Tibial nerve (tissue), 4 donors: Measurements from ENCODE around the gene PKN2. TPM values are rescaled to one million over a fixed set of nuclear protein-coding genes. Genes with fewer than 3 reads are reported as not detected.

Source experiments
- DNase-seq, 2 donors: peaks; one replicate each; pipeline ENCODE4 v3.0.0-alpha.2; 2019; ENCODE audit warnings: low spot score in 2 of 2
- H3K27ac ChIP-seq, 4 donors: fragments of 200-600 bp; sonication (generic) in 3 of 4; one replicate each; pipeline ENCODE4 v1.5.1; 2017 to 2019; ENCODE audit warnings: mild to moderate bottlenecking in 1 of 4
- H3K27me3 ChIP-seq, 2 donors: fragments of 200-600 bp; sonication (generic) in 1 of 2; one replicate each; pipeline versions ENCODE4 v1.5.1 to v1.6.0; 2017 to 2019
- H3K36me3 ChIP-seq, 3 donors: fragments of 200-600 bp; sonication (generic); one replicate each; pipeline ENCODE4 v1.5.1; 2018 to 2019
- H3K4me1 ChIP-seq, 4 donors: fragments of 200-600 bp; sonication (generic) in 3 of 4; one replicate each; pipeline ENCODE4 v1.5.1; 2017 to 2019
- H3K4me3 ChIP-seq, 4 donors: fragments of 200-600 bp; sonication (generic) in 3 of 4; one replicate each; pipeline ENCODE4 v1.5.1; 2017 to 2019; ENCODE audit warnings: mild to moderate bottlenecking in 1 of 4, moderate library complexity in 1 of 4
- H3K9me3 ChIP-seq, 4 donors: fragments of 200-600 bp; sonication (generic) in 3 of 4; one replicate each; pipeline ENCODE4 v1.5.1; 2017 to 2019
- CTCF ChIP-seq, 5 experiments: fragments of 200-600 bp in 3 of 5; fragments of 450-650 bp in 2 of 5; sonication (generic) in 3 of 5; IDR thresholded peaks; one replicate each; pipeline ENCODE4 v1.5.1; 2016 to 2019; ENCODE audit warnings: antibody characterized with exemption in 5 of 5, mild to moderate bottlenecking in 3 of 5, moderate library complexity in 2 of 5
- EP300 ChIP-seq, 2 donors: sonication (generic); formaldehyde crosslinking; IDR thresholded peaks; one replicate each; pipeline ENCODE4 v1.6.1; 2017; ENCODE audit warnings: antibody characterized with exemption in 2 of 2, mild to moderate bottlenecking in 1 of 2
- POLR2A ChIP-seq, 2 donors: fragments of 450-650 bp; IDR thresholded peaks; one replicate each; pipeline ENCODE4 v1.6.1; 2017; ENCODE audit warnings: antibody characterized with exemption in 2 of 2, mild to moderate bottlenecking in 2 of 2, moderate library complexity in 2 of 2
- WGBS, 2 donors: methylation state at CpG; one replicate each; pipeline ENCODE4 v1.1.5; 2018; 5-methylcytosine and 5-hydroxymethylcytosine counted together
- total RNA-seq, 4 donors: library from RNA; depleted of rRNA; stranded (reverse); fragments of >200 nt; gene quantifications; one replicate each; pipeline ENCODE4 v1.1.0, GENCODE V29; 2016

The PKN2 gene
- total RNA-seq, 4 donors from 2014 or later, result 36.3 to 65.9 (median 50.1) TPM

- 76 to 78% methylated on average over 2 of the region's 2 CpGs for WGBS, 2 donors
- peaks cover 0 to 55% (median 0%) of the 10 kb centered on the region in 3 donors for H3K36me3 ChIP-seq
- H3K27me3 ChIP-seq, result no peaks in the 10 kb centered on the region
- H3K4me1 ChIP-seq, result no peaks in the 10 kb centered on the region
- no peak overlapping the region for H3K27ac ChIP-seq
- no peaks in the 10 kb centered on the region for H3K9me3 ChIP-seq
- TF ChIP-seq EP300 (IDR thresholded peaks at IDR 0.05), result no peak
- TF ChIP-seq POLR2A (IDR thresholded peaks at IDR 0.05), result no peak
- TF ChIP-seq CTCF (IDR thresholded peaks at IDR 0.05), result no peak
- no peak for DNase-seq
- H3K4me3 ChIP-seq, result no peak overlapping the region
Measured at GRCh38 chr1:88799491-88799890, 115.4 kb downstream of the PKN2 start.

DNA sequence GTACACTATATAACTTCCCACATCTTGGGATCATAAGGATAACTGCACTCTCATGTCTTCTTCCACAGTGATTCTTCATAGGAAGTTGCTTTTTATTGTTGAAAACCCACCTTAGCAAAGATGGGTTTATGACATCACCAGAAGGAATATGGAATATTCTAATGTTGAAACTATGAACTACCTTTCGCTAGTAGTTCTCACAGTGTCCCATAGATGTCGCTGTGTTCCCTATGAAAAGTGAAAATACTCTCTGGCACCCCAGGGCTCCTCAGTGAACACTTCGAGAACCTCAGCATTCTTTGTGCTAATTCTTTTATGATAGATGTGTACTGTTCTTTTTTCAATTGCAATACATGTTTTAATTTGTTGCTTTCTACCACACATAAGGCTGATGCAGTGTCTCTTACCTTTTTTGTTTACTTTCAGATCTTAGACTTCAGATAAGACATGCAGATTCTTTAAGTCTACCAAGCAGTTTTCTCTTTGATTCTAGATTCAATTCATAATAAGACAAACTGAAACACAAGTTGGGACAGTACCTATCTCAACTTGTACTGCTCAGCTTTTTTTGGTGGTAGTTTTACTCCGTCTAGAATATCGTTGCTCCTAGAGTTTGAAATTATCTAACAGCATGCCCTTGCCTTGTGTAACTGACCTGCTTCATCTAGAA lies 116.4 kb downstream of the PKN2 start:
- Histone ChIP-seq H3K27me3 (no peaks in the 10 kb centered on the region), H3K27ac (no peak overlapping the region), H3K9me3 (no peaks in the 10 kb centered on the region), H3K4me1 (no peaks in the 10 kb centered on the region), H3K36me3 (peaks cover 0 to 62% (median under 1%) of the 10 kb centered on the region in 3 donors), H3K4me3 (no peak overlapping the region)
- DNase-seq, result peak in 1 of 2 donors; percentile 40
- 83 to 84% methylated on average over 5 of the region's 5 CpGs for WGBS, 2 donors
- TF ChIP-seq POLR2A (IDR thresholded peaks at IDR 0.05), result no peak
- peak in 4 of 5 experiments; percentile 33 to 51 (median 39) for TF ChIP-seq CTCF (IDR thresholded peaks at IDR 0.05)

GRCh38 chr1:88801575-88802208 lies 117.6 kb downstream of the PKN2 start:
- no peak overlapping the region for H3K4me3 ChIP-seq
- TF ChIP-seq POLR2A (IDR thresholded peaks at IDR 0.05) (no peak), EP300 (IDR thresholded peaks at IDR 0.05) (no peak), CTCF (IDR thresholded peaks at IDR 0.05) (no peak)
- no peaks in the 10 kb centered on the region for H3K4me1 ChIP-seq
- 95 to 96% methylated on average over 9 of the region's 9 CpGs for WGBS, 2 donors
- no peak overlapping the region for H3K27ac ChIP-seq
- H3K36me3 ChIP-seq, result peaks cover 0 to 66% (median 7%) of the 10 kb centered on the region in 3 donors
- H3K9me3 ChIP-seq, result no peaks in the 10 kb centered on the region
- no peak for DNase-seq
- H3K27me3 ChIP-seq, result no peaks in the 10 kb centered on the region

DNA sequence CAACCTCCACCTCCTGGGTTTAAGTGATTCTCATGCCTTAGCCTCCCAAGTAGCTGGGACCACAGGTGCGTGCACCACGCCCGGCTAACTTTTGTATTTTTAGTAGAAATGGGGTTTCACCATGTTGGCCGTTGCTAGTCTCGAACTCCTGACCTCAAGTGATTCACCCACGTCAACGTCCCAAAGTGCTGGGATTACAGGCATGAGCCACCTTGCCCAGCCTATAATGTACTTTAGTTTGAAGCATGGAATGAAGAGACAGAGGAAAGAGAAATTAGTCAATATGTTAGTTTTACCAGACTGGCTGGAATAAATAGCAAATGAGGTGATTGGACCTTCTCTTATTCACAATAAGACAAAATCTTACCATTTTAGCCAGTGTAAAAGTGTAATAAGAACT lies 118.3 kb downstream of the PKN2 start:
- no peaks in the 10 kb centered on the region for H3K9me3 ChIP-seq
- no peaks in the 10 kb centered on the region for H3K27me3 ChIP-seq
- TF ChIP-seq CTCF (IDR thresholded peaks at IDR 0.05), result no peak
- no peak for TF ChIP-seq EP300 (IDR thresholded peaks at IDR 0.05)
- TF ChIP-seq POLR2A (IDR thresholded peaks at IDR 0.05), result no peak
- H3K4me1 ChIP-seq, result no peaks in the 10 kb centered on the region
- 93 to 94% methylated on average over 7 of the region's 7 CpGs for WGBS, 2 donors
- H3K27ac ChIP-seq, result no peak overlapping the region
- peaks cover 0 to 69% (median 7%) of the 10 kb centered on the region in 3 donors for H3K36me3 ChIP-seq
- DNase-seq, result no peak
- no peak overlapping the region for H3K4me3 ChIP-seq

DNA sequence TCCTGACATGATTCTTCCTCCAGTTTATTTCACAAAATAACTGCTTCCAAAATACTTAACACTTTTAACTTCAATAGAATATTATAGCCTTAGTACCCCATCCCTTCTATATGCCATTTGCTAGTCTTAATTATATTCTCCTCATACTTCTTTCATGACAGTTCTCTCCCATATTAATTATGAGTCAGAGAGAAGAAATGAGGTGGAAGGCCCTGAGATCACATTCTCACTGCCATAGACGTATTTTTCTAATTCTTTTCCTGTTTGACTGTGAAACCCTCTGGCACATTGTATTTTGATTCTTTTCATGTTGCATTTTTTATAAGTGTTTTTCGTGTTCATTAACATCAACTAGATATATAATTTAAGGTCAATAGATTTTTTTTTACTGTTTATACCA lies 118.9 kb downstream of the PKN2 start:
- H3K4me3 ChIP-seq, result no peak overlapping the region

More for the DNA sequence above, 118.9 kb downstream of the PKN2 start:
- 82 to 85% methylated on average over 2 of the region's 2 CpGs for WGBS, 2 donors
- Histone ChIP-seq H3K27ac (no peak overlapping the region), H3K9me3 (no peaks in the 10 kb centered on the region), H3K36me3 (peaks cover 0 to 72% (median 7%) of the 10 kb centered on the region in 3 donors), H3K4me1 (no peaks in the 10 kb centered on the region), H3K27me3 (no peaks in the 10 kb centered on the region)
- DNase-seq, result no peak
- no peak for TF ChIP-seq POLR2A (IDR thresholded peaks at IDR 0.05)
- no peak for TF ChIP-seq EP300 (IDR thresholded peaks at IDR 0.05)
- no peak for TF ChIP-seq CTCF (IDR thresholded peaks at IDR 0.05)
